Endothelial cell of umbilical vein (primary cell): Measurements from ENCODE around the gene NT5C1A.

ENCODE experiments used
- CTCF ChIP-seq, 2 donors: IDR thresholded peaks; 1 replicate in 1 of 2; 2 replicates in 1 of 2; pipeline ENCODE4 v1.5.1; 2011; ENCODE audit warnings: low read length in 2 of 2, mild to moderate bottlenecking in 2 of 2, moderate library complexity in 2 of 2, control low read depth in 1 of 2, inconsistent platforms in 1 of 2, low read depth in 1 of 2; ENCODE audit not compliant: insufficient read depth in 1 of 2; ENCODE audit errors: extremely low read depth in 1 of 2
- EZH2 ChIP-seq: IDR thresholded peaks from 2 replicates; pipeline ENCODE4 v1.6.1; 2012; ENCODE audit warnings: borderline replicate concordance, low read depth, mild to moderate bottlenecking, moderate library complexity, low read length, inconsistent platforms; ENCODE audit not compliant: severe bottlenecking
- FOS ChIP-seq: IDR thresholded peaks from 2 replicates; pipeline ENCODE4 v1.6.1; 2011; ENCODE audit warnings: mild to moderate bottlenecking, low read length, moderate library complexity, borderline replicate concordance; ENCODE audit not compliant: insufficient read depth
- JUN ChIP-seq: IDR thresholded peaks from 2 replicates; pipeline ENCODE4 v1.6.1; 2011; ENCODE audit warnings: borderline replicate concordance, low read depth; ENCODE audit not compliant: insufficient read length, insufficient read depth
- MAX ChIP-seq: IDR thresholded peaks from 2 replicates; pipeline ENCODE4 v1.6.1; 2011; ENCODE audit not compliant: insufficient read depth, insufficient read length
- MYC ChIP-seq: IDR thresholded peaks from one replicate; pipeline ENCODE4 v1.6.1; 2011; ENCODE audit warnings: mild to moderate bottlenecking, low read depth, low read length
- POLR2A ChIP-seq: IDR thresholded peaks from 2 replicates; pipeline ENCODE4 v1.6.1; 2012; ENCODE audit warnings: low read depth, mild to moderate bottlenecking, control low read depth, low read length
- POLR2AphosphoS5 ChIP-seq: IDR thresholded peaks from 2 replicates; pipeline ENCODE4 v1.6.1; 2012; ENCODE audit warnings: low read depth, mild to moderate bottlenecking, control low read depth, low read length, moderate library complexity; ENCODE audit not compliant: insufficient read depth

DNA sequence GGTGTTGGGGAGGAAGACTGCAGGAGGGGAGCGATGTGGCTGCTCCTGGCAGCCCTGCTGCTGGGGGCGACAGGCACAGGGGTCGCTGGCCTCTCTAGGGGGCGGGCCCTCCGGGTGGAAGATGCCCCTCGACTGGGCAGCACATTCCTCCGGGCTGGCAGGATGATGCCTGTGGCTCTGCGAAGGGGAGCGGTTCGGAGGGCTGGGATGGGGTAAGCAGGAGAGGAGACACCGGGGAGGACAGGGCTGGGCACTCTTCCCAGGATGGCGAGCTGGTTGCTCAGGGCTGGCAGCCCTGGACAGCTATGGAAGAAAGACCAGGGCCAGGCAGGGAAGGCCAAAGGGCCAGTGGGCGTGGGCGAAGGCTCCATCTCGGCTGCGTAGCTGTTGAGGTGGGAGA lies 45.3 kb downstream of the NT5C1A start:
- TF ChIP-seq POLR2A (no peak), CTCF (IDR thresholded peaks at IDR 0.05; ENCODE audit: extremely low read depth in 1 of 2, insufficient read depth in 1 of 2, low read depth in 1 of 2, low read length in 2 of 2) (no peak), MAX (no peak), EZH2 (no peak), POLR2AphosphoS5 (no peak), JUN (no peak), FOS (no peak), MYC (no peak)
